ENCODE measurements around the gene ITGB2. TPM values are rescaled to one million over a fixed set of nuclear protein-coding genes. Genes with fewer than 3 reads are reported as not detected.

The ITGB2 gene
- total RNA-seq, 1 experiment from 2014 or later, result 45.1 TPM

DNA sequence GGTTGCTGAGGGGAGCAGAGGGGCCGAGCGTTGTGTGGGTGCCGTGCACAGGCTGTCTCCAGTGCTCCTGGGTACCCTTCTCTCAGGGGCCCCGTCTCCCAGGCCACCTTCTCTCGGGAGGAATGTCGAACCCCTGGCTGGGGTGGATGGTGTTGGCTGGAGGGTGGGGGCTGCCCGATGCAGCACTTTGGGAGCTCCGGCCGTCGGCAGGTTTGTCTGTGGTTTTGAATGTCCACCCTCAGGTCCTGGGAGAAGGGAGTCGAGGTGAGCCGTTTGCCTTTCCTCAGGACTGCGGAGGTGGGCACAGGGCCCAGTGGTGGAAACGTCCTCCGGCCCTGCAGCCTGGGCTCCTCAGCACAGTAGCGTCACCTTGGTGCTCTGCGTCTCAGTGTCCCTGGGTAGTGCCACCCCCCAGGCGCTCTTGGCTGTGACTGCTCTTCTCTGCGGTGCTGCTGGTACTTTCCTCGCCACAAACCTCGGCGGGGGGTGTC, 33.6 kb upstream of the ITGB2 start:
- no peak for TF ChIP-seq EZH2 (IDR thresholded peaks at IDR 0.05; ENCODE audit: low read length, unreplicated experiment)
- TF ChIP-seq, protein P1, sequence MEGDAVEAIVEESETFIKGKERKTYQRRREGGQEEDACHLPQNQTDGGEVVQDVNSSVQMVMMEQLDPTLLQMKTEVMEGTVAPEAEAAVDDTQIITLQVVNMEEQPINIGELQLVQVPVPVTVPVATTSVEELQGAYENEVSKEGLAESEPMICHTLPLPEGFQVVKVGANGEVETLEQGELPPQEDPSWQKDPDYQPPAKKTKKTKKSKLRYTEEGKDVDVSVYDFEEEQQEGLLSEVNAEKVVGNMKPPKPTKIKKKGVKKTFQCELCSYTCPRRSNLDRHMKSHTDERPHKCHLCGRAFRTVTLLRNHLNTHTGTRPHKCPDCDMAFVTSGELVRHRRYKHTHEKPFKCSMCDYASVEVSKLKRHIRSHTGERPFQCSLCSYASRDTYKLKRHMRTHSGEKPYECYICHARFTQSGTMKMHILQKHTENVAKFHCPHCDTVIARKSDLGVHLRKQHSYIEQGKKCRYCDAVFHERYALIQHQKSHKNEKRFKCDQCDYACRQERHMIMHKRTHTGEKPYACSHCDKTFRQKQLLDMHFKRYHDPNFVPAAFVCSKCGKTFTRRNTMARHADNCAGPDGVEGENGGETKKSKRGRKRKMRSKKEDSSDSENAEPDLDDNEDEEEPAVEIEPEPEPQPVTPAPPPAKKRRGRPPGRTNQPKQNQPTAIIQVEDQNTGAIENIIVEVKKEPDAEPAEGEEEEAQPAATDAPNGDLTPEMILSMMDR (conservative IDR thresholded peaks at IDR 0.05; ENCODE audit: low read depth, low read length), result no peak
- no peak for TF ChIP-seq EZH2phosphoT487 (IDR thresholded peaks at IDR 0.05; ENCODE audit: borderline replicate concordance, low read length)
- Histone ChIP-seq H3K4me1 (ENCODE audit: insufficient read depth, low read length) (no peaks in the 10 kb centered on the region), H3K4me3 (ENCODE audit: low read length) (no peak overlapping the region), H2AFZ (ENCODE audit: low read length) (no peak overlapping the region), H3K36me3 (ENCODE audit: low read depth, low read length) (peaks cover 21% of the 10 kb centered on the region), H4K20me1 (ENCODE audit: low read length) (peaks cover 24% of the 10 kb centered on the region; the same call in 1 of the 2 replicates), H3K27ac (ENCODE audit: low read length) (no peak overlapping the region), H3K79me2 (ENCODE audit: low read length) (peaks cover 95% of the 10 kb centered on the region), H3K9me3 (ENCODE audit: low read length) (no peaks in the 10 kb centered on the region), H3K9ac (ENCODE audit: low read length) (no peak overlapping the region), H3K4me2 (ENCODE audit: low read length) (no peak overlapping the region), H3K27me3 (ENCODE audit: low read length) (no peaks in the 10 kb centered on the region), H3F3A (ENCODE audit: low read length, unreplicated experiment) (no peaks in the 10 kb centered on the region), H3K9me2 (replicated peaks; ENCODE audit: low read length) (no peaks in the 10 kb centered on the region)
- no peak for ATAC-seq
- no peak for DNase-seq
- intact Hi-C loops (cut with micrococcal nuclease), result no loop called here
- BruUV-seq (replicated peaks), result no TSS peak
- ChIA-PET CTCF (no interaction called here), POLR2A (ENCODE audit: unreplicated experiment) (no interaction called here)

DNA sequence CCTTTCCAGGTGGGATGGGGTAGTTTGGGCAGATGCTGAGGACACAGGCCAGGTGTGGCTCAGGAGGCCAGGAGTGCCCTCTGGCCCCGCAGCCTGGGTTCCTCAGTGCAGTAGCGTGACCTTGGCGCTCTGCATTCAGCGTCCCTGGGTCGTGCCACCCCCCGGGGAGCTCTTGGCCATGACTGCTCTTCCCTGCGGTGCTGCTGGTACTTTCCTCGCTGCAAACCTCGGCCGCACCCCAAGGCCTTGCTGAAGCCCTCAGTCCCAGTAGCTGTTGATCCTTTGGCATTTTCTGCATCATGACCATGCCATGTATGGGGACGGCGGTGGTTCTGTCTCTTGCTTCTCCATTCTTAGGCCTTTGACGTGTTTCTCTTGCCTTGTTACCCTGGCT, 32.9 kb upstream of the ITGB2 start:
- no peaks in the 10 kb centered on the region for H3K27me3 ChIP-seq (ENCODE audit: low read length)
- no peak overlapping the region for H3K27ac ChIP-seq (ENCODE audit: low read length)
- peaks cover 17% of the 10 kb centered on the region for H3K36me3 ChIP-seq (ENCODE audit: low read depth, low read length)
- H3K9me2 ChIP-seq (replicated peaks; ENCODE audit: low read length), result no peaks in the 10 kb centered on the region
- no peaks in the 10 kb centered on the region for H3K9me3 ChIP-seq (ENCODE audit: low read length)
- H3F3A ChIP-seq (ENCODE audit: low read length, unreplicated experiment), result no peaks in the 10 kb centered on the region
- ChIA-PET POLR2A (ENCODE audit: unreplicated experiment) (no interaction called here), CTCF (no interaction called here)
- intact Hi-C loops (cut with micrococcal nuclease), result no loop called here
- TF ChIP-seq, protein P1 (conservative IDR thresholded peaks at IDR 0.05; ENCODE audit: low read depth, low read length), result no peak
- no peak for TF ChIP-seq EZH2phosphoT487 (IDR thresholded peaks at IDR 0.05; ENCODE audit: borderline replicate concordance, low read length)
- TF ChIP-seq EZH2 (IDR thresholded peaks at IDR 0.05; ENCODE audit: low read length, unreplicated experiment), result no peak
- H3K79me2 ChIP-seq (ENCODE audit: low read length), result peaks cover 99% of the 10 kb centered on the region
- no peak overlapping the region for H3K9ac ChIP-seq (ENCODE audit: low read length)
- H4K20me1 ChIP-seq (ENCODE audit: low read length), result peaks cover 29% of the 10 kb centered on the region; the same call in 1 of the 2 replicates
- no peak overlapping the region for H2AFZ ChIP-seq (ENCODE audit: low read length)
- H3K4me3 ChIP-seq (ENCODE audit: low read length), result no peak overlapping the region
- no peak overlapping the region for H3K4me2 ChIP-seq (ENCODE audit: low read length)
- H3K4me1 ChIP-seq (ENCODE audit: insufficient read depth, low read length), result no peaks in the 10 kb centered on the region
- no TSS peak for BruUV-seq (replicated peaks)
- DNase-seq (no peak), ATAC-seq (no peak)

DNA sequence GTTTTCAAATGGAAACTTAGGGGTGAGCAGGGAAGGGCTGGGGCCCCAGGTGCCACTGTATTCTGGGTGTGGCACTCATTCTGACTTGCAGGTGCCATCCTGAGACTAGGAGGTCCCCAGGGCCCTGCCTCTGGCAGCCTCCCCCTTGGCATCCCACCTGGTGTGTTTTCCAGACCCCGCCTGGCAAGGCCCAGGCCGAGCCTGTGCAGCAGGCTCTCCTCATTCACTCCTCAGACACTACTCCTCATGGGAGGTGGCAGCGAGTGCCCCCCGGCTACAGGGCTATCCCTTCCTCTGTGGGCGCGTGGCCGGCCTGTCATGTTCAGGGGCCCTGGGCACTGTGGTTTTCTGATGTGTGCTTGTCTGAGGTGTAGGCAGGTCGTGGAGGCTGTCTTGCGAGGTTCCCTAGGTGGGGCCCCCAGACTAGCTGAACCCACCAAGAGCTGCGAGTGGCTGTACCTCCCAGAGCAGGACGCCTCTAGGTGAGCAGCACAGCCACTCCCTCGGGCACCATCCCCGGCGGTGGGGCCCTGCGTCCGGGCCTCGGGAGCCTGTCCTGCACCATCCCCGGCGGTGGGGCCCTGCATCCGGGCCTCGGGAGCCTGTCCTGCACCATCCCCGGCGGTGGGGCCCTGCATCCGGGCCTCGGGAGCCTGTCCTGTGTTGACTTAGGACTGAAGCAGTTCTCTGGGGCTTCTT, 32.4 kb upstream of the ITGB2 start:
- H3K4me3 ChIP-seq (ENCODE audit: low read length), result no peak overlapping the region
- H3K36me3 ChIP-seq (ENCODE audit: low read depth, low read length), result peaks cover 16% of the 10 kb centered on the region
- TF ChIP-seq, protein P1 (conservative IDR thresholded peaks at IDR 0.05; ENCODE audit: low read depth, low read length), result no peak
- TF ChIP-seq EZH2phosphoT487 (IDR thresholded peaks at IDR 0.05; ENCODE audit: borderline replicate concordance, low read length) (no peak), EZH2 (IDR thresholded peaks at IDR 0.05; ENCODE audit: low read length, unreplicated experiment) (no peak)
- no peak overlapping the region for H3K9ac ChIP-seq (ENCODE audit: low read length)
- no peaks in the 10 kb centered on the region for H3K27me3 ChIP-seq (ENCODE audit: low read length)
- intact Hi-C loops (cut with micrococcal nuclease), result no loop called here
- no peak overlapping the region for H3K4me2 ChIP-seq (ENCODE audit: low read length)
- H3K4me1 ChIP-seq (ENCODE audit: insufficient read depth, low read length), result no peaks in the 10 kb centered on the region
- H4K20me1 ChIP-seq (ENCODE audit: low read length), result peaks cover 29% of the 10 kb centered on the region; the same call in 1 of the 2 replicates
- no peak for ATAC-seq
- no peaks in the 10 kb centered on the region for H3K9me3 ChIP-seq (ENCODE audit: low read length)
- ChIA-PET CTCF (no interaction called here), POLR2A (ENCODE audit: unreplicated experiment) (no interaction called here)
- H3K9me2 ChIP-seq (replicated peaks; ENCODE audit: low read length), result no peaks in the 10 kb centered on the region
- peaks cover 99% of the 10 kb centered on the region for H3K79me2 ChIP-seq (ENCODE audit: low read length)
- no peaks in the 10 kb centered on the region for H3F3A ChIP-seq (ENCODE audit: low read length, unreplicated experiment)
- BruUV-seq (replicated peaks), result no TSS peak
- DNase-seq, result no peak
- H2AFZ ChIP-seq (ENCODE audit: low read length), result no peak overlapping the region
- no peak overlapping the region for H3K27ac ChIP-seq (ENCODE audit: low read length)
